ENCODE results near the gene KLHL8.

DNA sequence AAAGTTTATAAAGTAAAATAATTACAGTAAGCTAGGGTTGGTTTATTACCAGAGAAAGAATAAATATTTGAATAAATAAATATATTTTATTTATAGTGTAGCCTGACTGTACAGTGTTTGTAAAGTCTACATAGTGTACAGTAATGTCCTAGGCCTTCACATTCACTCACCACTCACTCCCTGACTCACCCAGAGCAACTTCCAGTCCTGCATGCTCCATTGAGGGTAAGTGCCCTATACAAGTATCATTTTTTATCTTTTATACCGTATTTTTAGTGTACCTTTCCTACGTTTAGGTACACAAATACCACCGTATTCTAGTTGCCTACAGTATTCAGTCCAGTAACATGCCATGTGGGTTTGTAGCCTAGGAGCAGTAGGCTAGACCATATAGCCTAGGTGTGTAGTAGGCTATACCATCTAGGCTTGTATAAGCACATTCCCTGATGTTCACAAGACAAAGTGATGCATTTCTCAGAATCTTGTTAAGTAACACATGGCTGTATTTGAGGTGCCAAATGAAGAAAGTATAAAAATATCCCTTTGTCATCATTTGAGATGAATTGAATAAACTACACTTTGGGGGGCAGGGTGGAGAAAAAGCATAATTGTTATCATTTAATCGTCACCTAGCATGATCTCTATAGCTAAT lies 14.7 kb upstream of the KLHL8 start:
- no peak for TF ChIP-seq CTCF (IDR thresholded peaks at IDR 0.05)
- TF ChIP-seq POLR2A (IDR thresholded peaks at IDR 0.05): no peak

Data from prostate gland (tissue), 2 donors.